ENCODE measurements around the gene TXNDC2. TPM values are rescaled to one million over a fixed set of nuclear protein-coding genes. Genes with fewer than 3 reads are reported as not detected.
A peak's percentile ranks its signal among the peaks of the same experiment; 100 is the strongest.

TXNDC2 gene
- total RNA-seq, 1 experiment from 2014 or later = 0.12 TPM

DNA sequence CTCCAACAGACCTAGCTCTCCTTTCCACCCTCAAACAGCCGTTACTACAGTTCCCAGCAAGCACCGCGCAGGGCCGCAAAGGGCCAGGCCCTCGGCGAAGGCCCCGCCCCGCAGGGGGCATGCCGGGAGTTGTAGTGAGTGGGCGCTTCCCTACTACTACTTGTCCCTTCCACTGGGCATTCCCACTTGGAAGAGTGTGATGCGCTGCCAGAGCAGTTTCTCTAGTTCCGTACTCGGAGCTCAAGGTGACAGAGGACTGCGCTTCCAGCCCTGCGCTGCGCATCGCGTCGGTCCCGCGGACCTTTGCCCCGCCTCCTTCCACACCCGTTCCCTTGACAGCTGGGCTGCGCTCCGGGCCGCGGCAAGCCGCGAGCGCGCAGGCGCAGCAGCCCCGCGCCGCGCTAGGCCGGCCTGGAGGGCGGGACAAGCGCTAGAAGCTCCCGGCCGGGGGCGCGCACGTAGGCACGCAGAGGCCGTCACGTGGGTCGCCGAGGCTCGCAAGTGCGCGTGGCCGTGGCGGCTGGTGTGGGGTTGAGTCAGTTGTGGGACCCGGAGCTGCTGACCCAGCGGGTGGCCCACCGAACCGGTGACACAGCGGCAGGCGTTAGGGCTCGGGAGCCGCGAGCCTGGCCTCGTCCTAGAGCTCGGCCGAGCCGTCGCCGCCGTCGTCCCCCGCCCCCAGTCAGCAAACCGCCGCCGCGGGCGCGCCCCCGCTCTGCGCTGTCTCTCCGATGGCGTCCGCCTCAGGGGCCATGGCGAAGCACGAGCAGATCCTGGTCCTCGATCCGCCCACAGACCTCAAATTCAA is 28.0 kb downstream of the TXNDC2 start, which contains the start of gene VAPA:
Gene VAPA (plus strand): TSS at position 491 of the 808 bp plus-strand sequence. CDS start 241 bp downstream, at position 732.
- Histone ChIP-seq H3K4me2 (ENCODE audit: low read length) (peak within 1 kb of the TSS; percentile 89), H3K36me3 (ENCODE audit: control insufficient read depth in 1 of 2, insufficient read depth in 2 of 2, low read length in 2 of 2) (no peaks in the 10 kb centered on the region), H3K9me2 (ENCODE audit: insufficient read depth) (no peaks in the 10 kb centered on the region), H4K20me1 (ENCODE audit: insufficient read depth) (peaks cover 33% of the 10 kb centered on the region), H3K4me1 (ENCODE audit: control insufficient read depth in 1 of 2, insufficient read depth in 2 of 2, low read length in 2 of 2) (peaks cover 31 to 43% of the 10 kb centered on the region in 2 experiments), H3K79me2 (ENCODE audit: insufficient read depth, low read length) (peaks cover 42% of the 10 kb centered on the region), H3K4me3 (replicated peaks in 1 of 2; ENCODE audit: low read depth in 1 of 2, low read length in 2 of 2) (peak within 1 kb of the TSS; percentile 64 to 78), H3K27ac (ENCODE audit: low read depth, low read length) (peak within 1 kb of the TSS; percentile 98), H3K27me3 (ENCODE audit: insufficient read depth, low read length) (no peaks in the 10 kb centered on the region), H2AFZ (ENCODE audit: low read depth, low read length, poor library complexity, severe bottlenecking) (peak within 1 kb of the TSS; percentile 77), H3K9ac (ENCODE audit: low read length) (peak within 1 kb of the TSS; percentile 85), H3K9me3 (ENCODE audit: control insufficient read depth in 1 of 2, insufficient read depth in 1 of 2, low read depth in 1 of 2, low read length in 2 of 2) (no peaks in the 10 kb centered on the region)
- no TSS peak for BruUV-seq (replicated peaks)
- ATAC-seq = peak; percentile 87
- no peak for TF ChIP-seq EZH2 (IDR thresholded peaks at IDR 0.05)
- TF ChIP-seq SRF (IDR thresholded peaks at IDR 0.05; ENCODE audit: low read depth) = no peak
- TF ChIP-seq, protein P1, sequence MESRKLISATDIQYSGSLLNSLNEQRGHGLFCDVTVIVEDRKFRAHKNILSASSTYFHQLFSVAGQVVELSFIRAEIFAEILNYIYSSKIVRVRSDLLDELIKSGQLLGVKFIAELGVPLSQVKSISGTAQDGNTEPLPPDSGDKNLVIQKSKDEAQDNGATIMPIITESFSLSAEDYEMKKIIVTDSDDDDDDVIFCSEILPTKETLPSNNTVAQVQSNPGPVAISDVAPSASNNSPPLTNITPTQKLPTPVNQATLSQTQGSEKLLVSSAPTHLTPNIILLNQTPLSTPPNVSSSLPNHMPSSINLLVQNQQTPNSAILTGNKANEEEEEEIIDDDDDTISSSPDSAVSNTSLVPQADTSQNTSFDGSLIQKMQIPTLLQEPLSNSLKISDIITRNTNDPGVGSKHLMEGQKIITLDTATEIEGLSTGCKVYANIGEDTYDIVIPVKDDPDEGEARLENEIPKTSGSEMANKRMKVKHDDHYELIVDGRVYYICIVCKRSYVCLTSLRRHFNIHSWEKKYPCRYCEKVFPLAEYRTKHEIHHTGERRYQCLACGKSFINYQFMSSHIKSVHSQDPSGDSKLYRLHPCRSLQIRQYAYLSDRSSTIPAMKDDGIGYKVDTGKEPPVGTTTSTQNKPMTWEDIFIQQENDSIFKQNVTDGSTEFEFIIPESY (IDR thresholded peaks at IDR 0.05; ENCODE audit: extremely low read depth, insufficient replicate concordance, low read length) = peak; percentile 49
- no peak for TF ChIP-seq CBX3 (IDR thresholded peaks at IDR 0.05; ENCODE audit: low read depth)
- no peak for TF ChIP-seq RAD21 (IDR thresholded peaks at IDR 0.05; ENCODE audit: low read depth)
- TF ChIP-seq, protein P2, sequence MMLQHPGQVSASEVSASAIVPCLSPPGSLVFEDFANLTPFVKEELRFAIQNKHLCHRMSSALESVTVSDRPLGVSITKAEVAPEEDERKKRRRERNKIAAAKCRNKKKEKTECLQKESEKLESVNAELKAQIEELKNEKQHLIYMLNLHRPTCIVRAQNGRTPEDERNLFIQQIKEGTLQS (IDR thresholded peaks at IDR 0.05) = no peak
- peak; percentile 63 for TF ChIP-seq POLR2A (IDR thresholded peaks at IDR 0.05; ENCODE audit: borderline replicate concordance, extremely low read depth, insufficient read depth, insufficient read length)
- peak; percentile 56 for TF ChIP-seq YY1 (IDR thresholded peaks at IDR 0.05; ENCODE audit: extremely low read depth, insufficient replicate concordance, low read depth, low read length)
- peak; percentile 82 for TF ChIP-seq POLR2AphosphoS5 (IDR thresholded peaks at IDR 0.05; ENCODE audit: low read depth, low read length)
- peak; percentile 34 for TF ChIP-seq TCF7L2 (IDR thresholded peaks at IDR 0.05; ENCODE audit: borderline replicate concordance, extremely low read depth, insufficient read depth, insufficient read length)
- no peak for TF ChIP-seq FOSL1 (IDR thresholded peaks at IDR 0.05; ENCODE audit: low read depth)
- TF ChIP-seq ZFX (IDR thresholded peaks at IDR 0.05) = no peak
- ChIA-PET CTCF (interaction anchor here (1.4 kb wide), 1 partner anchor 87 kb away, joined by 3 read pairs; no protein-coding TSS in a partner anchor), POLR2A (interaction anchor here (1.0 to 1.4 kb wide), 7 partner anchors 9 to 44 kb away, joined by 3 to 12 read pairs (median 5); no protein-coding TSS in a partner anchor), RAD21 (ENCODE audit: low non-redundant PET in 1 of 2, low total read pairs in 2 of 2, uncharacterized antibody in 2 of 2, unreplicated experiment in 2 of 2) (no interaction called here)
- intact Hi-C loops (cut with micrococcal nuclease) = loop anchor here (1.0 to 10.0 kb wide), 3 partner anchors 44 to 299 kb away; partner anchors contain the start of gene PPP4R1
- peak; percentile 90 for DNase-seq (ENCODE audit: low read depth, low spot score)

Data from HCT116 (cell line).